ENCODE results near the gene TOP1. TPM values are rescaled to one million over a fixed set of nuclear protein-coding genes. Genes with fewer than 3 reads are reported as not detected.

Gene TOP1
- total and polyA plus RNA-seq, 2 experiments from 2014 or later: 21.5 to 21.7 TPM

- Histone ChIP-seq H3K4me3 (no peak overlapping the region), H3K36me3 (no peaks in the 10 kb centered on the region), H3K27ac (no peak overlapping the region), H3K4me1 (ENCODE audit: low read depth) (no peaks in the 10 kb centered on the region), H3K9me3 (ENCODE audit: low read depth) (no peaks in the 10 kb centered on the region), H3K27me3 (no peaks in the 10 kb centered on the region)
- no peak for DNase-seq (ENCODE audit: low read depth in 1 of 2, low spot score in 1 of 2)
- TF ChIP-seq CTCF (IDR thresholded peaks at IDR 0.05; ENCODE audit: low read depth, low read length): no peak
These were observed 17.0 kb upstream of the TOP1 start for GRCh38 chr20:41011551-41012067.

- Histone ChIP-seq H3K36me3 (no peaks in the 10 kb centered on the region), H3K9me3 (ENCODE audit: low read depth) (no peaks in the 10 kb centered on the region), H3K4me3 (no peak overlapping the region), H3K27ac (no peak overlapping the region), H3K4me1 (ENCODE audit: low read depth) (no peaks in the 10 kb centered on the region), H3K27me3 (no peaks in the 10 kb centered on the region)
- no peak for TF ChIP-seq CTCF (IDR thresholded peaks at IDR 0.05; ENCODE audit: low read depth, low read length)
- no peak for DNase-seq (ENCODE audit: low read depth in 1 of 2, low spot score in 1 of 2)
These were observed 14.0 kb upstream of the TOP1 start for GRCh38 chr20:41014561-41015088.

GRCh38 chr20:41017448-41018042 is 11.1 kb upstream of the TOP1 start:
- DNase-seq (ENCODE audit: low read depth in 1 of 2, low spot score in 1 of 2): no peak
- no peak for TF ChIP-seq CTCF (IDR thresholded peaks at IDR 0.05; ENCODE audit: low read depth, low read length)
- H3K4me1 ChIP-seq (ENCODE audit: low read depth): no peaks in the 10 kb centered on the region
- H3K27ac ChIP-seq: no peak overlapping the region
- H3K27me3 ChIP-seq: no peaks in the 10 kb centered on the region
- no peaks in the 10 kb centered on the region for H3K36me3 ChIP-seq
- no peaks in the 10 kb centered on the region for H3K9me3 ChIP-seq (ENCODE audit: low read depth)
- H3K4me3 ChIP-seq: no peak overlapping the region

GRCh38 chr20:41018153-41018552 is 10.5 kb upstream of the TOP1 start:
- no peak for TF ChIP-seq CTCF (IDR thresholded peaks at IDR 0.05; ENCODE audit: low read depth, low read length)
- no peaks in the 10 kb centered on the region for H3K4me1 ChIP-seq (ENCODE audit: low read depth)
- H3K27me3 ChIP-seq: no peaks in the 10 kb centered on the region
- H3K4me3 ChIP-seq: no peak overlapping the region
- no peaks in the 10 kb centered on the region for H3K36me3 ChIP-seq
- no peak for DNase-seq (ENCODE audit: low read depth in 1 of 2, low spot score in 1 of 2)
- H3K27ac ChIP-seq: no peak overlapping the region
- no peaks in the 10 kb centered on the region for H3K9me3 ChIP-seq (ENCODE audit: low read depth)

- Histone ChIP-seq H3K27ac (no peak overlapping the region), H3K36me3 (no peaks in the 10 kb centered on the region), H3K27me3 (no peaks in the 10 kb centered on the region), H3K9me3 (ENCODE audit: low read depth) (no peaks in the 10 kb centered on the region), H3K4me1 (ENCODE audit: low read depth) (no peaks in the 10 kb centered on the region), H3K4me3 (no peak overlapping the region)
- TF ChIP-seq CTCF (IDR thresholded peaks at IDR 0.05; ENCODE audit: low read depth, low read length): no peak
- DNase-seq (ENCODE audit: low read depth in 1 of 2, low spot score in 1 of 2): no peak
These were observed 5.1 kb upstream of the TOP1 start for GRCh38 chr20:41023549-41023948.

Measured in cardiac muscle cell (in vitro differentiated cells and primary cell).